ENCODE measurements around the gene WDR62. TPM values are rescaled to one million over a fixed set of nuclear protein-coding genes. Genes with fewer than 3 reads are reported as not detected.
"Not testable (repeated sequence)": the region's sequence is repeated elsewhere in the genome, so short reads cannot be mapped to it uniquely, and the experiment has no call there.

Gene WDR62
- total and polyA plus RNA-seq, 8 donors = 3.7 to 6.7 (median 4.4) TPM

DNA sequence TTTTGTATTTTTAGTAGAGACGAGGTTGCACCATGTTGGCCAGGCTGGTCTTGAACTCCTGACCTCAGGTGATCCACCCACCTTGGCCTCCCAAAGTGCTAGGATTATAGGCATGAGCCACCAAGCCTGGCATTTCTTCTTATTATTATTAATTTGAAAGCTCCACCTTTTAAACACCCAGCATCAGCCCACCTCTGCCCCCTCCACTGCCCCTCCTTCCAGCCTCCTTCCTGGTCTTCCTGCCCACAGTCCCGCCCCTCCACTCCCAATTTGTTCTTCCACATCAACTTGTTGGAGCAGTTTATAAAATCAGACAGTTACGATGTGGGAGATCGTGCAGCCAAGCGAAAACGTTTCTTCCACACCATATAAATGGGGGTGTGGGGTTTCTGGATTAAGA lies 14.2 kb upstream of the WDR62 start:
- intact Hi-C loops (cut with DNase I) = no loop called here

DNA sequence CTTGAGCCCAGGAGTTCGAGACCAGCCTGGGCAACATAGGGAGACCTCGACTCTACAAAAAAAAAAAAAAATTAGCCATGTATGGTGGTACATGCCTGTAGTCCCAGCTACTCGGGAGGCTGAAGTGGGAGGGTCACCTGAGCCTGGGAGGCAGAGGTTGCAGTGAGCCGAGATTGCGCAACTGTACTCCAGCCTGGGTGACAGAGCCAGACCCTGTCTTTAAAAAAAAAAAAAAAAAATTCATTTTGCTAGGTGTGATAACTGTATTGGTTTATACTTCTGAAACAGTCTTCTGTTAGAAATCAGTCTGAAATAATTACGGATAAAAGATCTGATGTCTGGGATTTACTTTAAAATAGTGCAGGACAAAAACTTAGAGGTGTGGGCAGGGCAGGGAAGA lies 13.6 kb upstream of the WDR62 start:
- H3K4me1 ChIP-seq; intact Hi-C loops (cut with DNase I); DNase-seq; H3K9me3 ChIP-seq; H3K4me3 ChIP-seq; H3K27me3 ChIP-seq; H3K27ac ChIP-seq: not testable (repeated sequence)
- peaks cover 0 to 16% of the 10 kb centered on the region in 2 donors for H3K36me3 ChIP-seq
- ATAC-seq = peak; percentile 23

More for the DNA sequence above, 14.2 kb upstream of the WDR62 start:
- no peak for TF ChIP-seq CTCF (IDR thresholded peaks at IDR 0.05)
- peaks cover 0 to 6% of the 10 kb centered on the region in 2 donors for H3K4me1 ChIP-seq
- no peaks in the 10 kb centered on the region for H3K9me3 ChIP-seq
- H3K4me3 ChIP-seq = no peak overlapping the region
- no peak overlapping the region for H3K27ac ChIP-seq
- no peak for ATAC-seq
- H3K27me3 ChIP-seq = no peaks in the 10 kb centered on the region
- peaks cover 0 to 16% of the 10 kb centered on the region in 2 donors for H3K36me3 ChIP-seq
- no peak for DNase-seq

DNA sequence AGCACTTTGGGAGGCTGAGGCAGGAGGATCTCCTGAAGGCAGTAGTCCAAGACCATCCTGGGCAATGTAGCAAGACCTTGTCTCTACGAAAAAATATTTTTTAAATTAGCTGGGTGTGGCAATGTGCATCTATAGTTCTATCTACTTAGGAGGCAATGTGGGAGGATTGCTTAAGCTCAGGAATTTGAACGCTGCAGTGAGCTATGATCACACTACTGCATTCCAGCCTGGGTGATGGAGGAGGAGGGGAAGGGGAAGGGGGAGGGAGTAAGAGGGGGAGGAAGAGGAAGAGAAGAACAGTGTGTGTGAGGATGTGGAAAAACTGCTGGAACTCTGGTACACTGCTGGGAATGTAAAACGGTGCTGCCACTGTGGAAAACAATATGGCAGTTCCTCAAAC lies 12.9 kb upstream of the WDR62 start:
- H3K27ac ChIP-seq = peak overlapping the region in 1 of 2 donors; percentile 30
- ATAC-seq = peak; percentile 90

DNA sequence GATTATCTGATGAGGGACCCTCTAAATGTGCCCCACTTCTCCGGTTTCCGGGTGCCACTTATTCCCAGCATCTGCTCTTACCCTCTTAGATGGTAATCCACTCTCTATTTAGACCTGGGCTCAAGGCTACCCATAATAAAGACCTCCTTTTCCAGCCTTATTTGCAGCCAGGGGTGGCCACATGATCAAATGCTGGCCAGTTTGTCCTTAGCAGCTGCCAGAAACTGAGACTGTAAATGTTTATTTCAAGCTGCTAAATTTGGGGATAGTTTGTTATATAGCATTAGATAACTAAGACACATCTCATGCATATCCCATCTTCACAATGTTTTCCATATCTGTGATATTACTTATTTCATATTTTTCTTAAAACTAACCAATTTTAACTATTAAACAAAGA lies 10.7 kb upstream of the WDR62 start:
- H3K4me1 ChIP-seq = peaks cover 0 to 6% of the 10 kb centered on the region in 2 donors
- H3K36me3 ChIP-seq = peaks cover 0 to 5% of the 10 kb centered on the region in 2 donors
- TF ChIP-seq CTCF (IDR thresholded peaks at IDR 0.05) = no peak
- ATAC-seq (no peak), DNase-seq (no peak)
- H3K9me3 ChIP-seq = no peaks in the 10 kb centered on the region
- H3K27me3 ChIP-seq = no peaks in the 10 kb centered on the region
- intact Hi-C loops (cut with DNase I) = no loop called here
- no peak overlapping the region for H3K27ac ChIP-seq
- no peak overlapping the region for H3K4me3 ChIP-seq

More for the DNA sequence above, 12.9 kb upstream of the WDR62 start:
- peaks cover 0 to 16% of the 10 kb centered on the region in 2 donors for H3K36me3 ChIP-seq
- DNase-seq = no peak
- no peak overlapping the region for H3K4me3 ChIP-seq
- no peaks in the 10 kb centered on the region for H3K27me3 ChIP-seq
- H3K4me1 ChIP-seq = peaks cover 0 to 6% of the 10 kb centered on the region in 2 donors
- no peak for TF ChIP-seq CTCF (IDR thresholded peaks at IDR 0.05)
- intact Hi-C loops (cut with DNase I) = no loop called here
- H3K9me3 ChIP-seq = no peaks in the 10 kb centered on the region

DNA sequence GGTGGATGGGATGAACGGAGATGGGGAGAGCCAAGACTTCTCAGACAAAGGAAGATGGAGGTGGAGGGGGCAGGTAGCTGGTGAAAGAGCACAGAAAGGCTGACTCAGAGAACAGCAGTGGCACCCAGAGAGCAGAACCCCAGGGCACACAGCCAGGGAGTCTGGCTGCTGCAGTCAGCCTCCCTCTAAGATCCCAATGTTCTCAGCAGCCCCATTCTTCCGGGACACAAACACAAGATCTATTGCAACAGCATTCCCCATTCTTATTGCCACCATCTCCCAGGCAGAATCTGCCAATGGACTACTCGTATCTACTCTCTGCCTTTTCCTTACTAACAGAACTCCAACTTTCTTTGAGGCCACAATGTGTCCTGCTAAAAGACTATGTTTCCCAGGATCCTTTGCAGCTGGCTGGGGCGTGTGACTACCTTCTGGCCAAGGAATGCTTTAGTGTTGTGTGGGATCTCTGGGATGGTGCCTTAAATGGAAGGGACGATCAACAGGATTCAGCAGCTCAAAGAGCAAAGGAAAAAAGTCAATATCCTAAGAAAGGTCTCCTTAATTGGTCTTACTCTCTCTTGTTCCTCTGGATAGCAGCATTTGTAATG lies 8.2 kb upstream of the WDR62 start:
- no peak for ATAC-seq
- peaks cover 0 to 6% of the 10 kb centered on the region in 2 donors for H3K4me1 ChIP-seq
- no peak for TF ChIP-seq CTCF (IDR thresholded peaks at IDR 0.05)
- intact Hi-C loops (cut with DNase I) = no loop called here
- no peaks in the 10 kb centered on the region for H3K9me3 ChIP-seq
- no peak overlapping the region for H3K27ac ChIP-seq
- DNase-seq = no peak
- H3K27me3 ChIP-seq = no peaks in the 10 kb centered on the region
- H3K36me3 ChIP-seq = no peaks in the 10 kb centered on the region
- H3K4me3 ChIP-seq = no peak overlapping the region

- Histone ChIP-seq H3K4me3 (no peak overlapping the region), H3K27me3 (no peaks in the 10 kb centered on the region), H3K36me3 (no peaks in the 10 kb centered on the region), H3K9me3 (no peaks in the 10 kb centered on the region), H3K27ac (no peak overlapping the region), H3K4me1 (peaks cover 0 to 8% of the 10 kb centered on the region in 2 donors)
- DNase-seq (no peak), ATAC-seq (no peak)
- no peak for TF ChIP-seq CTCF (IDR thresholded peaks at IDR 0.05)
- intact Hi-C loops (cut with DNase I) = no loop called here
Observed at GRCh38 chr19:36047835-36048234, 6.9 kb upstream of the WDR62 start.

All from left lung (tissue), 10 donors.